Naive thymus-derived CD8-positive, alpha-beta T cell (primary cell): Measurements from ENCODE around the gene IMMT. TPM values are rescaled to one million over a fixed set of nuclear protein-coding genes. Genes with fewer than 3 reads are reported as not detected.
A peak's percentile ranks its signal among the peaks of the same experiment; 100 is the strongest.
"Not testable (repeated sequence)": the region's sequence is repeated elsewhere in the genome, so short reads cannot be mapped to it uniquely, and the experiment has no call there.

Experiments
- ATAC-seq, 2 donors: fragments of 150-1000 bp; cut with Tn5 transposase in 1 of 2; sonication (Bioruptor Pico), chemical (Tn5 transposase) in 1 of 2; 1 replicate in 1 of 2; 2 replicates in 1 of 2; pipeline ENCODE4 v1.10.0; 2021; ENCODE audit warnings: mild to moderate bottlenecking in 2 of 2, moderate library complexity in 2 of 2
- POLR2A ChIA-PET: fragments of 350-600 bp; sonication (Branson Sonifier 250); formaldehyde crosslinking; loops from one replicate; lab custom pipeline; 2021; ENCODE audit warnings: antibody characterized with exemption; lab: Charles Lee
- DNase-seq, 10 donors: peaks; one replicate each; pipeline versions ENCODE4 v3.0.0 to v3.0.0-alpha.2; 2020 to 2022
- H3K27ac Mint-ChIP-seq, 10 donors: one replicate each; pipeline ENCODE4 v1.8.0; 2020 to 2022; ENCODE audit warnings: mild to moderate bottlenecking in 10 of 10, mixed read lengths in 10 of 10, moderate library complexity in 4 of 10, inconsistent platforms in 1 of 10
- H3K27me3 Mint-ChIP-seq, 5 donors: one replicate each; pipeline ENCODE4 v1.8.0; 2021 to 2022; ENCODE audit warnings: mixed read lengths in 5 of 5
- H3K36me3 Mint-ChIP-seq, 3 donors: one replicate each; pipeline ENCODE4 v1.8.0; 2020 to 2022; ENCODE audit warnings: mixed read lengths in 3 of 3, mild to moderate bottlenecking in 2 of 3, inconsistent platforms in 1 of 3
- H3K4me1 Mint-ChIP-seq, 4 donors: one replicate each; pipeline ENCODE4 v1.8.0; 2021 to 2022; ENCODE audit warnings: mixed read lengths in 4 of 4
- H3K4me3 Mint-ChIP-seq, 10 donors: one replicate each; pipeline ENCODE4 v1.8.0; 2020 to 2022; ENCODE audit warnings: mild to moderate bottlenecking in 10 of 10, mixed read lengths in 10 of 10, moderate library complexity in 6 of 10, inconsistent platforms in 1 of 10
- H3K9me3 Mint-ChIP-seq, 9 donors: one replicate each; pipeline ENCODE4 v1.8.0; 2020 to 2022; ENCODE audit warnings: mixed read lengths in 9 of 9, mild to moderate bottlenecking in 3 of 9, inconsistent platforms in 1 of 9, moderate library complexity in 1 of 9
- polyA plus RNA-seq, 3 donors: library from polyadenylated mRNA; unstranded; fragments of 300-500 nt; fragmentation: Illumina TruSeq; gene quantifications; one replicate each; pipeline ENCODE4 v1.2.3, GENCODE V29; 2021
- total RNA-seq, 8 experiments: library from RNA in 2 of 8; stranded (reverse) in 2 of 8; gene quantifications; one replicate each; pipeline ENCODE4 v1.2.3 and lab custom pipeline; 2021 to 2026

IMMT gene
- total RNA-seq: 10 to 100 TPM; 79.7 to 86.2 TPM
- 10 to 100 TPM; 47.5 to 71.9 (median 61.4) TPM for polyA plus RNA-seq
- 58.1 to 203 (median 103) reads per million in 6 experiments for total RNA-seq (lab: John Stamatoyannopoulos, UW)

DNA sequence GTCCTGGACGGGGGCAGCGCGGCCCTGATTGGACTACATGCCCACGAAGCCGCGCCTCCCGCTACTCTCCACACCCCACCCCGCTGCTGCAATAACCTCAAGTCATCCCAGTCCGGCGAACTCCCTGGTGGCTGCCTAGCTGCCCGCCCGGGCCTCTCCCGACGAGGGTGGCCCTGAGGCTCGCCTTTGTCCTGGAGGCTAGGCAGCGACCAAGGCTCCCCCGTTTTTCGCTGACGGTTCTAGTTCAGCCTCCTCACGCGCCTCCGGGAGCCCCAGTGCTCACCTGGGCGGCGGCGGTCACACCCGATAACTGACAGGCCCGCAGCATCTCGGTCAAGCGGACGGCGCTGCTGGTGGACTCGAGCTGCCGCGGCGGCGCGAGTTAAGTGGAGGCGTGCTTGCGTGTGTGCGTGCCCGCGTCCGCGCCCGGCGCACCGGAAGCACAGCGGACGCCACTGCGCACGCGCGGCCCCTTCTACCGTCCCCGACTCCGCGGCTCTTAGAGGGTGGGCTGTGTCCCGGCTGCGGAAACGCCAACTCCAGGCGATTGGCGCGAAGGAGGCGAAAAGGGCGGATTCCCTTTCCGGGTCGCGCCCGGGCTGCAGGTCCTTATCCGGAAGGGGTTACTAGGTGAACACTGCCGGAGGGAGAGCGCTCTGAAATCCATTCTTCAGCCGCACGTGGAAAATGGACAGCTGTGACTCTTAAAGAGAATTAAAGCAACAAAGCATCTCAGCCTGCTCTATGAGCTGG is at the start of gene IMMT:
Gene IMMT (minus strand): TSS at position 408 of the 753 bp plus-strand sequence. CDS start 80 bp downstream, at position 328.
- H3K4me1 Mint-ChIP-seq: peaks cover 21 to 69% (median 60%) of the 10 kb centered on the region in 4 donors
- ATAC-seq (peak; percentile 89 to 90), DNase-seq (peak; percentile 88 to 97 (median 92))
- peak within 1 kb of the TSS; percentile 84 to 98 (median 93) for H3K4me3 Mint-ChIP-seq
- H3K36me3 Mint-ChIP-seq: peaks cover 3 to 14% (median 5%) of the 10 kb centered on the region in 3 donors
- peak within 1 kb of the TSS; percentile 89 to 98 (median 96) for H3K27ac Mint-ChIP-seq
- POLR2A ChIA-PET: interaction anchor here (0.5 to 3.4 kb wide), 12 partner anchors 11 to 1217 kb away, joined by 3 to 28 read pairs (median 4); partner anchors contain the start of genes KDM3A, POLR1A, PTCD3 and TGOLN2
- no peaks in the 10 kb centered on the region for H3K27me3 Mint-ChIP-seq
- no peaks in the 10 kb centered on the region for H3K9me3 Mint-ChIP-seq

DNA sequence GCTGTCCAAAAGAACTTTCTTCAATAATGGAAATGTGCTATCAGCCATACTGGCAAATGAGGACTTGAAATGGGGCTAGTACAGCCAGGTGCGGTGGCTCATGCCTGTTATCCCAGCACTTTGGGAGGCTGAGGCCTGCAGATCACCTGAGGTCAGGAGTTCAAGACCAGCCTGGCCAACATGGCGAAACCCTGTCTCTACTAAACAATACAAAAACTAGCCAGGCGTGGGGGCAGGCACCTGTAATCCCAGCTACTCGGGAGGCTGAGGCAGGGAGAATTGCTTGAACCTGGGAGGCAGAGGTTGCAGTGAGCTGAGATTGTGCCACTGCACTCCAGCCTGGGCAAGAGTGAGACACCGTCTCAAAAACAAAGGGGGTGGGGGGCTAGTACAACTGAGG is 49.5 kb upstream of the IMMT start:
- H3K4me3 Mint-ChIP-seq, H3K27me3 Mint-ChIP-seq, ATAC-seq, DNase-seq, POLR2A ChIA-PET, H3K9me3 Mint-ChIP-seq, H3K27ac Mint-ChIP-seq, H3K36me3 Mint-ChIP-seq: not testable (repeated sequence)
- peaks cover 0 to 24% (median 2%) of the 10 kb centered on the region in 4 donors for H3K4me1 Mint-ChIP-seq

DNA sequence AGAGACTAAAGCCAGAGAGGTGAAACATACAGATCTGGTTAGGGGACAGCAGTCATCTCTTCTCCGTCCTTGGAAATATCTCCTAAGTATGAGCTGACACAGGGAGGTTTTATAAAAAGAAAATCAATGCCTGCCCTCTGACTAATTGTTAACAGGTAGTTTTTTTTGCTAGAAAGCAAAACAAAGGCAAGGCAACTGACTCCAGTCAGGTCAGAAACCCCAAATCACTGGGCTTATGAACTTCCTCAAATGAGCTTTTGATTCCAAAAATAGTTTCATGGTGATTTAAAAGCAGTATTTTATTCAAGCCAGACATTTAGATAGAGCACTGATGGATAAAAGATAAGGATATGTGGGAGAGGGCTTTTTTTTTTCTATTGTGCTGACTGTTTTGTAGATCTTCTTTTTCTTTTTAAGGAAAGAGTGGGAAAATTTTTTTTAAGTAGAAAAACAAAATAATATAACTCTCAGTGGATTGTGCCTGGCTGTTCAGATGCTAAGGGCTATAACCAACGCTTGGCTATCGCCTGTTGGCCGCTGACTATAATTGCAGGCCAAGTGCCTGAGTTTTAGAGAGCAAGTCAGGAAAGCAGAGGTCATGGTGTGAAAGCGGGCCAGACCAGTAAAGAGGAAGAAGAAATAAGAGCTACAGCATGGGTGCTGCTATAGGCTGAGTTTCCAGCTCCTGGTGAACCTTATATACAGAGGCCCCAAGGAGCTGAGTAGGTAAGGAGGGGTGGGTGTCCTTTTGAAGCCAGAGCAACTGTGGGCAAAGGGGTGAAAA is 48.9 kb upstream of the IMMT start:
- Mint-ChIP-seq H3K27me3 (peaks cover 0 to 1% (median 0%) of the 10 kb centered on the region in 5 donors), H3K4me1 (peaks cover 0 to 28% (median 4%) of the 10 kb centered on the region in 4 donors), H3K36me3 (no peaks in the 10 kb centered on the region), H3K9me3 (no peaks in the 10 kb centered on the region), H3K4me3 (no peak overlapping the region), H3K27ac (peak overlapping the region in 2 of 10 donors; percentile 29)
- DNase-seq: no peak
- POLR2A ChIA-PET: no interaction called here
- no peak for ATAC-seq

DNA sequence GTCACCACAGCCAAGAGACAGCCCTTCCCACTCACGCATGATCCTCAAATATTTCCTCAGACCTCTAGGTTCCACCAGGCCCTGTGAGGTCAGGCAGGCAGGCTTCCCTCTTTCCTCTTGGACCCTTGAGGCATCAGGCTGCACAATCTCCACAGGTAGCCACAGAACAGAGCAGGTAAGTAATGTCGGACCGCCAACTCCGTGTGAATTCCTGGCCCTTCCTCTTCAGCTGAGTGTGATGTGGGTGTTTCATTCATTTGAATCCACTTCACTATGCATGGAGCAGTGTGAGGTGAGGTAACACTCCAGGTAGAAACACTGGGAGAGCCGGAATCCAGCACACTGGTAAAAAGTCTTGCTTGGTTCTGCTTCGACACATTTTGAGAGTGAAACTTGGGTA is 48.0 kb upstream of the IMMT start:
- Mint-ChIP-seq H3K4me1 (peaks cover 6 to 36% (median 8%) of the 10 kb centered on the region in 4 donors), H3K4me3 (no peak overlapping the region), H3K36me3 (no peaks in the 10 kb centered on the region), H3K27me3 (peaks cover 0 to 4% (median 0%) of the 10 kb centered on the region in 5 donors), H3K27ac (no peak overlapping the region), H3K9me3 (no peaks in the 10 kb centered on the region)
- POLR2A ChIA-PET: no interaction called here
- DNase-seq: no peak
- ATAC-seq: no peak

DNA sequence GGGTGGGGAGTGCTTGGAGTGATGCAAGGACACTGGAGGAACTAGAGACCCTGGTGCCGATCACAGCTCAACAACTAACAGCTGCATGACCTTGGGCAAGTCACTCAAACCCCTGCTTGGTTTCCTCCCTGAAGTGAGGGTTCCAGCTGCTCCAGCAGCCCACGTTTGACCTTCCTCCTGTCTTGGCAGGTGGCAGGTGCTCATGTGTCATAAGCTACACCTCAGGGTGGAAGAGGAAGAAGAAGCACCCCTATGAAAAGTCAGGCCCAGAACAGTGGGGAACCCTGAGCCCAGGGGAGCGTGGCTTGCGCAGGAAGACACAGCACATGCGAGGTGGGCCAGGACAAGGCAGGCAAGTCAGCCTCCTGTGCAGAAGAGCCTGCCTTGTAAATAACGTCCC is 46.3 kb upstream of the IMMT start:
- Mint-ChIP-seq H3K4me1 (peaks cover 7 to 40% (median 9%) of the 10 kb centered on the region in 4 donors), H3K9me3 (no peaks in the 10 kb centered on the region), H3K27me3 (peaks cover 0 to 6% (median 3%) of the 10 kb centered on the region in 5 donors), H3K4me3 (no peak overlapping the region), H3K36me3 (no peaks in the 10 kb centered on the region), H3K27ac (peak overlapping the region in 1 of 10 donors; percentile 49)
- no peak for DNase-seq
- no peak for ATAC-seq
- POLR2A ChIA-PET: no interaction called here

DNA sequence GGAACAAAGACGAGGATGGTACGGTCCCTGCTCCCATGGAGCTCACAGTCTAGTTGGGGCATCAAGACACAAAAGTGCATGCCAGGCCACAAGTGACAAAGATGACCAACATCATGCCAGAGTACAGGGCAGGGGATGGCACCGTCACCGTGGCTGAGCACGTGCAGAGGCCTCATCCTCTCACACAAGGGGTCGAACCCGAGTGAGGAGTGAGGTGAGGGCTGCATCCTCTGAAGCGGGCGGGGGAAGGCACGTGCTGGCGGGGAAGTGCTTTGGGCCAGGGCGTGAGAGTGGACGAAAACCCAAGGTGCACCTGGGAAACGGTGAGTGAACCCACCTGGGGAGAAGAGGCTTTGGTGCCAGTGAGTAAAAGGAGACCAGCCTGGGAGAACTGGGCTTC is 45.0 kb upstream of the IMMT start:
- Mint-ChIP-seq H3K27ac (no peak overlapping the region), H3K4me3 (no peak overlapping the region), H3K27me3 (peaks cover 0 to 6% (median 5%) of the 10 kb centered on the region in 5 donors), H3K36me3 (no peaks in the 10 kb centered on the region), H3K9me3 (peaks cover 0 to 1% (median 0%) of the 10 kb centered on the region in 9 donors), H3K4me1 (peaks cover 7 to 40% (median 9%) of the 10 kb centered on the region in 4 donors)
- DNase-seq (no peak), ATAC-seq (no peak)
- POLR2A ChIA-PET: no interaction called here

DNA sequence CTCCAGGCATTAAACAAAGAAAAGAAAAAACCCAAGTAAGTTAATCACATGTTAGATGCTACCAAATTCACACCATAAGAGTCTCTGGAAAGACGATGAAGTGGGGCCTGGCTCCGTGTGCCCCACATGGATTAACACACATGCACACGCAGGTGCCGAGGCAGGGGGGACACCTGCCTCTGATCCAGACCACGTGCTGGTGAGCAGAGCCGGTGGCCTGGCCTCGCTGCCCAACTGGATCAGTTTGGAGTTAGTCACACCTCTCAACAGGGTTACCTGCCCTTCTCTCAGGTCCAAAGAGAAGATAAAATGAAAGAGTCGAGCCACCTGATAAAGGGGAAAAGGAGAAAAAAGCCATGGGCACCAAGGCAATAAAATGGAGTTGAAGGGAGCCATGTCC is 44.5 kb upstream of the IMMT start:
- ATAC-seq: no peak
- Mint-ChIP-seq H3K4me1 (peaks cover 7 to 40% (median 9%) of the 10 kb centered on the region in 4 donors), H3K27ac (no peak overlapping the region), H3K36me3 (no peaks in the 10 kb centered on the region), H3K27me3 (peaks cover 0 to 6% (median 5%) of the 10 kb centered on the region in 5 donors), H3K9me3 (peaks cover 0 to 1% (median 0%) of the 10 kb centered on the region in 9 donors), H3K4me3 (no peak overlapping the region)
- POLR2A ChIA-PET: no interaction called here
- DNase-seq: no peak

DNA sequence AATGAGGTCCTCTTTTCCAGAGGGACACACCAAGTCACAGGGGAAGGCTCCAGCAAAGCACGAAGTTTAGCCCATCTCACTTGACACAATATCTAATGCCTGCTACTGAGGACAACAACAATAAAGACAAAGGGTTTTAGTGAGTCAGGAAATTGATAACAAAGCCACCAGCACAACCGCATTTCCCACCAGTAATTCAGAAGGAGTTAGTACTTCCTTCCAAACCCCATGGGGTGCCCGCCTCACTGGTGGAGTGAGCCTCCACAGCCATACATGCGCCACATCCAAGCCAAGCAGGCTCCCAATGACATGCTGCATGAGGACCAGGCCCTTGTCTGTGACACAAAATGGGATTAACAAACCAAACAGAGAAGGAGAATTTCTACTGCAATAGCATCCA is 44.1 kb upstream of the IMMT start:
- Mint-ChIP-seq H3K36me3 (no peaks in the 10 kb centered on the region), H3K4me3 (no peak overlapping the region), H3K27me3 (peaks cover 0 to 7% (median 5%) of the 10 kb centered on the region in 5 donors), H3K27ac (no peak overlapping the region), H3K9me3 (peaks cover 0 to 1% (median 0%) of the 10 kb centered on the region in 9 donors), H3K4me1 (peaks cover 7 to 36% (median 9%) of the 10 kb centered on the region in 4 donors)
- DNase-seq: no peak
- ATAC-seq: no peak
- POLR2A ChIA-PET: no interaction called here

DNA sequence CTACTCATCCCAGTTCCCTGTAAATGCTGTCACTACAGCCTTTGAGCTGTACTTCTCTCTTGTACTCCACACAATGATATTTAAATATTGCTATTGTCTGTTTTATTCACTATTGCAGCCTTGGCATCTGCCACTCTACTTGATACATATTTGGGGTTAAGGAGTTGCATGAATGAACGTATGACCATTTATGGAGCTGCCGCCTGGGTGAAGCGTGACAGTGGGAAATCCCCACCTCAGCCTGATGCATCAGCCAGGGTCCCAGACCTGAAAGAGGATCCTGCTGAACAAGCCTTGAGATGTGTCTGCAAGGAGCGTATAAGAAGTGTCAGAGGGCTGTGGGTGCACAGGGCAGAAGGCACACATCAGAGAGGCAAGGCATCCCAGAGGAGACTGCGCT is 43.1 kb upstream of the IMMT start:
- Mint-ChIP-seq H3K27ac (peak overlapping the region in 2 of 10 donors; percentile 5 to 9), H3K9me3 (peaks cover 0 to 1% (median 0%) of the 10 kb centered on the region in 9 donors), H3K4me1 (peaks cover 7 to 26% (median 9%) of the 10 kb centered on the region in 4 donors), H3K36me3 (no peaks in the 10 kb centered on the region), H3K27me3 (peaks cover 0 to 8% (median 5%) of the 10 kb centered on the region in 5 donors), H3K4me3 (peak overlapping the region in 7 of 10 donors; percentile 2 to 38 (median 20))
- DNase-seq (peak in 5 of 10 donors; percentile 8 to 37 (median 22)), ATAC-seq (peak; percentile 84 to 87)
- POLR2A ChIA-PET: no interaction called here

DNA sequence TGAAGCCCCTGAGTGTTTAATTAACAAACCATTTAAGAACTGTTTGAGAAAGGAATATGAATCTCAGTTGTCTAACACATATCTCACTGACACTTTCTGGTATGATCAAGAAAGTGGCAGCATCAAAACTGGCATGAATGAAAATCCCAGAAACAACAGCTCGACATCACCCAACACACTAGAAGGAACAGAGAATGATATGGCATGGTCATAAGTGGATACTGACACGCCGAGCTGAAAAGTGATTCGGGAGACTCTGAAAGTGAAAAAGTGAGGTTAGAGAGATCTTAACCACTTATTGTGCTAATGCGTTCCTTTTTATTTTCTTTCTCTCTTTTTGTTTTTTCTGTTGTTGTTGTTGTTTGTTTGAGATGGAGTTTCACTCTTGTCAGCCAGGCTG is 41.9 kb upstream of the IMMT start:
- peaks cover 0 to 1% (median 0%) of the 10 kb centered on the region in 9 donors for H3K9me3 Mint-ChIP-seq
- DNase-seq (no peak), ATAC-seq (no peak)
- H3K4me1 Mint-ChIP-seq: peaks cover 3 to 26% (median 9%) of the 10 kb centered on the region in 4 donors
- H3K27ac Mint-ChIP-seq: no peak overlapping the region
- no peaks in the 10 kb centered on the region for H3K36me3 Mint-ChIP-seq
- POLR2A ChIA-PET: no interaction called here
- peaks cover 0 to 8% (median 5%) of the 10 kb centered on the region in 5 donors for H3K27me3 Mint-ChIP-seq
- no peak overlapping the region for H3K4me3 Mint-ChIP-seq

DNA sequence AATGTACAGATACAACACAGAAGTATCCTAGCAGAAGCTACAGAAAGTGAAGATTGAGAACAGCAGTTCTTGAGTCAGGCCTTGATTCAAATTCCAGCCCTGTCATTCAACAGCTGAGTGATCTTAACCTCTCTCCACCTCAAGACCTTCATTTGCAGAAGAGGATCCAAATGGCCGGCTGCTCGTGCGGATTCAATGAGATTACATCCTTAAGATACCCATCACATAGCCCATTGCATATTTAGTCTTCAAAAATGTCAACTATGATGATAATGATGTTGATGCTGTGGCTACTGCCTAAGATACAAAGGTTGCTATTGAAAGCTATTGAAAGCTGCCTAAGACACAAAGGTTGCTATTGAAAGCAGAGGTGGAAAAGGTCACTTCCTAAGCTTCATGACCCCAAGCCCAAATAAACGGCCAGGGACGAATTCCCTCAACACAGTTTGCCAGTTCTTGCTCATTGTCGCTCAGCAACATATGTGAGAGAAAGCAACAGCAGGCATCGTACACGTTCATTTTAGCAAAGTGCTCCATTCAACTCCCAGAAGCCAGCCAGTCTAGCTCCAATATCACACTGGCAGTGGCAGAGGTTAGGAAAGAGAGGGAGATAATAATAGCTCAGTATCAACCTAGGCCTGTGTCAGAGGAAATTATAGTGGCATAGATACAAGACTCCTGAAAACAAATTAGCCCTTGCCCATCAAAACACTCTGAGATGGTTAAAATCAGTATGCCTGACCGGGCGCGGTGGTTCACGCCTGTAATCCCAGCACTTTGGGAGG is 40.1 kb upstream of the IMMT start:
- no peak for DNase-seq
- no peaks in the 10 kb centered on the region for H3K36me3 Mint-ChIP-seq
- POLR2A ChIA-PET: no interaction called here
- peaks cover 0 to 1% (median 0%) of the 10 kb centered on the region in 9 donors for H3K9me3 Mint-ChIP-seq
- peaks cover 2 to 8% (median 5%) of the 10 kb centered on the region in 5 donors for H3K27me3 Mint-ChIP-seq
- no peak overlapping the region for H3K27ac Mint-ChIP-seq
- no peak overlapping the region for H3K4me3 Mint-ChIP-seq
- peaks cover 3 to 20% (median 9%) of the 10 kb centered on the region in 4 donors for H3K4me1 Mint-ChIP-seq
- ATAC-seq: no peak

DNA sequence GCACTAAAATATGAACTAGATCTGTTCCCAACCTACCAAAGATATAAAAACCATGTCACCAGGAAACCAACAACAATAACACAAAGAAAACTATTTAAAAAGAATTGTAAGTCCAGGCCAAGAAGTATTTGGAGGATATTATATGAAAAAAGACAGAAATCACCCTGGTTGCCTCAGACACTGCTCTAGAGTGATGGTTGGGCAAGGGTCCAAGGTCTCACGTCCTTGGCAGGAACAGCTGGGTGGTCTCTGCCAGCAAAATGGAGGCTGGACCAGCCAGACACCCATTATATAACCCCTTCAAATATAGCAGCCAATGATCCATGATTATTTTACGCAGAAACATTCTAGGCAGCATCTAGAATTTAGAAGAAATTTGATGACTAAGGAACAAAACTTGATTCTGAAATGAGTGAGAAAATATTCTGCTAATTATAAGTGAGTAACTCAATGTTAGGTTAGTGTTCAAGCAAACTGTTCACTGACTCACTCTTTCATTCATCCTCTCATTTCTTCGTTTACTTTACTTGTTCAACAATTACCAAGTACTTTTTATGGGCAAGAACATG is 39.4 kb upstream of the IMMT start:
- Mint-ChIP-seq H3K9me3 (peaks cover 0 to 1% (median 0%) of the 10 kb centered on the region in 9 donors), H3K4me3 (no peak overlapping the region), H3K27ac (no peak overlapping the region), H3K36me3 (no peaks in the 10 kb centered on the region), H3K4me1 (peaks cover 3 to 16% (median 9%) of the 10 kb centered on the region in 4 donors), H3K27me3 (peaks cover 2 to 8% (median 6%) of the 10 kb centered on the region in 5 donors)
- ATAC-seq: no peak
- POLR2A ChIA-PET: no interaction called here
- DNase-seq: no peak
